ENCODE data around the gene DENND1A. TPM values are rescaled to one million over a fixed set of nuclear protein-coding genes. Genes with fewer than 3 reads are reported as not detected.
A peak's percentile ranks its signal among the peaks of the same experiment; 100 is the strongest.

The DENND1A gene
- total RNA-seq, 4 donors from 2014 or later, result 19.2 to 26.9 (median 24.0) TPM

- Histone ChIP-seq H3K27ac (replicated peaks in 1 of 4) (no peak overlapping the region), H3K4me3 (no peak overlapping the region), H3K36me3 (no peaks in the 10 kb centered on the region), H3K9me3 (no peaks in the 10 kb centered on the region), H3K27me3 (no peaks in the 10 kb centered on the region), H3K4me1 (peaks cover 13 to 43% (median 35%) of the 10 kb centered on the region in 4 donors)
- TF ChIP-seq CTCF (IDR thresholded peaks at IDR 0.05), result no peak
- TF ChIP-seq POLR2AphosphoS5 (IDR thresholded peaks at IDR 0.05), result no peak
- no peak for TF ChIP-seq POLR2A (IDR thresholded peaks at IDR 0.05; ENCODE audit: low read depth)
- no peak for TF ChIP-seq EP300 (IDR thresholded peaks at IDR 0.05)
- WGBS, result 97% methylated on average over 1 of the region's 1 CpG
- DNase-seq (ENCODE audit: extremely low spot score), result no peak
- intact Hi-C loops (cut with DNase I), result no loop called here
Observed at GRCh38 chr9:123745933-123746332, 184.0 kb downstream of the DENND1A start.

- H3K27me3 ChIP-seq, result no peaks in the 10 kb centered on the region
- H3K27ac ChIP-seq (replicated peaks in 1 of 4), result no peak overlapping the region
- no peak for DNase-seq (ENCODE audit: extremely low spot score)
- intact Hi-C loops (cut with DNase I), result no loop called here
- no peaks in the 10 kb centered on the region for H3K36me3 ChIP-seq
- no peak overlapping the region for H3K4me3 ChIP-seq
- peaks cover 10 to 42% (median 34%) of the 10 kb centered on the region in 4 donors for H3K4me1 ChIP-seq
- WGBS, result 94% methylated on average over 2 of the region's 2 CpGs
- TF ChIP-seq CTCF (IDR thresholded peaks at IDR 0.05) (no peak), POLR2A (IDR thresholded peaks at IDR 0.05; ENCODE audit: low read depth) (no peak), POLR2AphosphoS5 (IDR thresholded peaks at IDR 0.05) (no peak), EP300 (IDR thresholded peaks at IDR 0.05) (no peak)
- no peaks in the 10 kb centered on the region for H3K9me3 ChIP-seq
Observed at GRCh38 chr9:123745451-123745850, 184.5 kb downstream of the DENND1A start.

GRCh38 chr9:123743737-123744136 lies 186.2 kb downstream of the DENND1A start:
- DNase-seq (ENCODE audit: extremely low spot score), result no peak
- intact Hi-C loops (cut with DNase I), result no loop called here
- Histone ChIP-seq H3K4me1 (peaks cover 9 to 28% (median 26%) of the 10 kb centered on the region in 4 donors), H3K9me3 (no peaks in the 10 kb centered on the region), H3K27ac (replicated peaks in 1 of 4) (no peak overlapping the region), H3K27me3 (no peaks in the 10 kb centered on the region), H3K4me3 (no peak overlapping the region), H3K36me3 (no peaks in the 10 kb centered on the region)
- TF ChIP-seq CTCF (IDR thresholded peaks at IDR 0.05), result no peak
- no peak for TF ChIP-seq POLR2A (IDR thresholded peaks at IDR 0.05; ENCODE audit: low read depth)
- TF ChIP-seq EP300 (IDR thresholded peaks at IDR 0.05), result no peak
- no peak for TF ChIP-seq POLR2AphosphoS5 (IDR thresholded peaks at IDR 0.05)
- 97% methylated on average over 4 of the region's 4 CpGs for WGBS

GRCh38 chr9:123742009-123742767 lies 187.7 kb downstream of the DENND1A start:
- no peak for DNase-seq (ENCODE audit: extremely low spot score)
- WGBS, result 40% methylated on average over 7 of the region's 7 CpGs
- intact Hi-C loops (cut with DNase I), result no loop called here
- Histone ChIP-seq H3K36me3 (no peaks in the 10 kb centered on the region), H3K9me3 (no peaks in the 10 kb centered on the region), H3K27me3 (no peaks in the 10 kb centered on the region), H3K4me3 (no peak overlapping the region), H3K4me1 (peaks cover 9 to 28% (median 26%) of the 10 kb centered on the region in 4 donors), H3K27ac (replicated peaks in 1 of 4) (peak overlapping the region in 2 of 4 donors; percentile 23 to 52)
- TF ChIP-seq CTCF (IDR thresholded peaks at IDR 0.05), result no peak
- no peak for TF ChIP-seq POLR2A (IDR thresholded peaks at IDR 0.05; ENCODE audit: low read depth)
- no peak for TF ChIP-seq POLR2AphosphoS5 (IDR thresholded peaks at IDR 0.05)
- TF ChIP-seq EP300 (IDR thresholded peaks at IDR 0.05), result no peak
